ENCODE measurements around the gene LRRC4C.

Gene LRRC4C

GRCh38 chr11:41320653-41321052 lies 138.8 kb downstream of the LRRC4C start:
- DNase-seq = no peak

GRCh38 chr11:41320238-41320637 lies 139.2 kb downstream of the LRRC4C start:
- no peak for DNase-seq

DNA sequence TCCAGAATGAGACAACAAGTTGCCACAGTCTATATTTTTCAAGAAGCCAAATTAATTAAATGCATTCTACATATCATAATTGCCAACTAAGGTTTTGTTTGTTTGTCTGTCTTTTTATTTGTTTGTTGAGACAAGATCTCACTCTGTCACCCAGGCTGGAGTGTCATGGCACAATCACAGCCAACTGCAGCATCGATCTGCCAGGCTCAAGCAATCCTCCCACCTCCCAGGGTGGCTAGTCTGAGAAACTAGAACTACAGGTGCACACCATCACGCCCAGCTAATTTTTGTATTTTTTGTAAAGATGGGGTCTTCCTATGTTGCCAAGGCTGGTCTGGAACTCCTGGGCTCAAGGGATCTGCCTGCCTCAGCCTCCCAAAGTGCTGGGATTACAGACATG lies 140.0 kb downstream of the LRRC4C start:
- DNase-seq = no peak

- no peak for DNase-seq
Observed at GRCh38 chr11:41316751-41317150, 142.7 kb downstream of the LRRC4C start.

DNA sequence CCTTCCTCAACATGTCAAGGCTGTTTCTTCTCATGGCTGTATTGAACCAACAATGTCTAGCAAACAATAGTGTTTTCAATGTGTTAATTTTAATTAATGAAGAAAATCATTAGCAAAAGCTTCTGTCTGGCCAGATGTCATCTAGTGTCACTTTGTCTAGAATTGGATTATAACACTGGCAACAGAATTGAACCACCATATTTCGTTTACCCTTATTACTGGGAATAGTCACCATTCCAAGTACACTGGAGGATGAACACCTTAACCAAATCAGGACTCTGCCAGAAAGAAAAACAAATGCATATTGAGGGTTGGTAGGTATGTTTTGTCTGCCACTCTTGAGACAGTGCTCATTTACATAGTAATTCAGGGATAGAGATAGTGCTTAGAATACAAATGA lies 146.2 kb downstream of the LRRC4C start:
- no peak for DNase-seq

DNA sequence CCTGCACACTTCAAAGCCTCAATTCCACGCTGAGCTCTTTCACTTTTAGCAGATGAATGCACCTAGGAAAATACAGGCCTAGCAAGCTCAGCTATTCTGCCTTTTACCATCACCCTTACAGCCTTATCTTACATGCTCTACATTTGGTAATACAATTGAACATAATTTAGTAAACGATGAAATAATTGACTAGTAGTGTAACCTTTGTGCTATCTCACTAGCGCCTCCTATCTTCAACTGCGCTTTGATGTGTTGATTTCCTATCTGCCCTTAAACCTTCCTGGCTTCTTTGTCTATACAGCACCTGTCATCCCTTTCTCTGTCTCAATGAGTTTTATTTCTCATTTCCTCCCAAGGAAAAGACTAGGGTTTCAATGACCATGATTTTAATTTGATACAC lies 149.7 kb downstream of the LRRC4C start:
- no peak for DNase-seq

DNA sequence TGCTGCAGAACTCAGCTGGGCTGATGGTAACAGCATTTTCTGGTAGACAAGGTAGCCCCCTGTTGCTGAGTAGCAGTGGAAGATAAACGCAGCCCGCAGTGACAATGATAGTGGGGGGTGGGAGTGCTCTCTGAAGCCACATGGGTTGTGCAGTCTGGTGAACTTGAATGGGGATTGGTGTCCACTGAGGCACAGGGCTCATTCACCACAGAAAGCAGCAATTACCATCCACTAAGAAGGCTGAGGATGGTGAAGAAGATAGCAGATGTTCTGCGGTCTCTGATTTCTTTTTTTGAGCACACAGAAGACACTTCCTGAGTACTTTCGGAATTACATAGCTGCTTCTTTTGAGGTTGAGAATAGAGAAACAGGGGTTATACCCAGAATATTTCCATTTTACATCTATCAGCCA lies 150.3 kb downstream of the LRRC4C start:
- no peak for DNase-seq

DNA sequence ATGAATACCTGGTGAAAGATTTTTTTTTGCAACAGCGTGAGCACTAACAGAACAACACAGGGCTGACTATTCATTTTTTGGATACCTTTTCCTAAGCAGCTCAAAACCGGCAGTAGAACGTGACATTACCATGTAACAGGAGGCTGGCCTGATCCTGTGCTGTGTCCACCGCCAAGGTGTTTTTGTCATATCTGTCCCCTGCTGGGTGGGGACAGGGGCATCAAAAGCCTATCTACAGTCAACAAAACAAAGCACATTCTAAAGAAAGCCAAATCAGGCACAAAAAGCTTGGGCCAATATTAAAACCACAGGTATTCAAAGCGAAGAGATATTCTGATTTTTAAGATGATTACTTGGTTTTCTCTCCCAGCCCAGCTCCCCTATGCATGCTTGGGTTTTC lies 151.2 kb downstream of the LRRC4C start:
- no peak for DNase-seq

DNA sequence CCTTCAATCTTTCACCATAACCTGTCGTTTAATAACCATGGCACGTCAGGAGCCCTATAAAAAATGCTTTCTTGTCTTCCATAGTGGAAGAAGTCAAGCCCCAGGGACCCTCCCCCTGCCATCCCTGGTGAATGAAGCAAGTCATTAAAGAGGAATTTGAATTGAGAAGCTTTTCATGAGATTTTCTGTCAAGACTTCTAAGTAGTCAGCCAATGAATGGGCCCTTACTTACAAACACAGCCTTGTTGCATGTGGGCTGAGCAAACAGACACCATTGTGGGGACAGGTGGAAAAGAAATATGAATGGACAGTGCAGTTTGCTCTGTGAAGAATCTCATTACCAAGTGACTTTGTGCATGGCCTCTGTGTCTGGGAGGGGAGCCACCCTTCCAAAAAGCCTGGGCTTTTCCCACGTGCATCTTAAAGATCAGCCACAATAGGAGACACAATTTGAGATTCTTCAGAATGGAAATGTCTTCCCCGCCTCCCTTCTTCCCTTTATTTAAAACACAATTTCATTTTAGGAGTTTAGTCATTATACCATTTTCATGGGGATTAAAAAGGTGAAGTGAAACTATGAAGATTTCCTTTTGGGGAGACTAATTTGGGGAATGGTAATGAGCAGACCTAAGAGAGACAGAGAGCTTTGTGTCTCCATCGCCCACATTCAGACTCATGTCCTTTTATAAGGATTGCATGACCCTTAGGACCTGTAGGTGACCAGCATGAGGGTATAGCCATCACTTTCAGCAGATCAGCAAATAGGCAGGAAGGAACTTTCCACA lies 152.0 kb downstream of the LRRC4C start:
- no peak for DNase-seq

GRCh38 chr11:41306431-41306830 lies 153.0 kb downstream of the LRRC4C start:
- no peak for DNase-seq

DNA sequence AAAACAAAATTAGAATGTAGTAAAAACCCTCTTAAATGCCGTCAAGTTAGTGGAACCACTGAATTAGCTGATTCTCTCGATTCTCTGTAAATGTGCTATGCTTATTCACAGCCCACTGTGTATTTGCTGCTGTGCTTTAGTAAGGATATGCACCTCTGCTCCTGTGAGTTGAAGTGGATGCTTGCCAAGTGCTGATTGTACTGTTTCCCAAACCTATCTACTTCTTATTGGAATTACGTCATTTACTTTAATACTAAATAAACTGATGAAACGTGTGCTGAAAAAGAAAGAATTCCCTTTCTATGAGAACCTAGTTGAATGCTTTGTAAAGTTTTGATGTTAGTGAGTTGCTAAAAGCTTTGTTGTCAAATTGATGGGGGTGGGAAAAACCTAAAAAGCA lies 158.4 kb downstream of the LRRC4C start:
- DNase-seq = no peak

- no peak for DNase-seq
Observed at GRCh38 chr11:41289408-41289807, 170.0 kb downstream of the LRRC4C start.

DNA sequence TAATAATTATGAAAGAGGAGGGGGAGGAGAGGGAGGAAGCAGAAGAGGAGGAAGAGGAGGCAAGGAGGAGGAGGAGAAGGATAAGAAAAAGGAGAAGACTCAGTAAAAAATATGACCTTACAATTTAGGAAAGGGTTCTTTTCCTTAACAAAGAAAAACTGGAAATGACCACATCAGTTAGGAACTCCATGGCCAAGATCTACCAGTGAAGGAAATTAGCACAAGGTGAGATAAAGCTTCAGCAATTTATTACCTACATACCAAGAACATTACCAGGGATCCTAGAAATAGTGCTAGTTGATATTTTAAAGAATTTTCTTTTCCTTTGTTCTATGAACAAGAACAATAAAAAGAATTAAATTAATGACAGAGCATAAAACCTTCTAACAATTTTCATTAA lies 172.7 kb downstream of the LRRC4C start:
- no peak for DNase-seq

DNA sequence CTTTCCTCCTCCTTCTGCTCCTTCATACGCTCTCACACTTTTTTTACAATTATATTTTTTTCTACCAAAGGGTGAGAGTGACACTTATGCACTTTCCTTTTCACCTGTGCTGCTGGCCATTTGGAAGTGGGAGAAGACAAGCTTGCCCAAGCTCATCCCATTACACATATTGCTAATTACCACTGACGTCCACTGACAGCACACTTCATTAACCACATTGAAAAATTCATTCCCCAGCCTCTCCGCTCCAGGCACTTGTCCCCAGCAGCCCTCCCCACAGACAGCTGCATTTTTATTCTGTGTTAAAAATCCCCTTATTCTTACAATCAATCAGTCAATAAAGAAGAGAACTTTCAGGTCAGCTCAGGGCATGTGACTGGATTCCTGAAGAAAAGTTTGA lies 175.1 kb downstream of the LRRC4C start:
- DNase-seq = no peak

DNA sequence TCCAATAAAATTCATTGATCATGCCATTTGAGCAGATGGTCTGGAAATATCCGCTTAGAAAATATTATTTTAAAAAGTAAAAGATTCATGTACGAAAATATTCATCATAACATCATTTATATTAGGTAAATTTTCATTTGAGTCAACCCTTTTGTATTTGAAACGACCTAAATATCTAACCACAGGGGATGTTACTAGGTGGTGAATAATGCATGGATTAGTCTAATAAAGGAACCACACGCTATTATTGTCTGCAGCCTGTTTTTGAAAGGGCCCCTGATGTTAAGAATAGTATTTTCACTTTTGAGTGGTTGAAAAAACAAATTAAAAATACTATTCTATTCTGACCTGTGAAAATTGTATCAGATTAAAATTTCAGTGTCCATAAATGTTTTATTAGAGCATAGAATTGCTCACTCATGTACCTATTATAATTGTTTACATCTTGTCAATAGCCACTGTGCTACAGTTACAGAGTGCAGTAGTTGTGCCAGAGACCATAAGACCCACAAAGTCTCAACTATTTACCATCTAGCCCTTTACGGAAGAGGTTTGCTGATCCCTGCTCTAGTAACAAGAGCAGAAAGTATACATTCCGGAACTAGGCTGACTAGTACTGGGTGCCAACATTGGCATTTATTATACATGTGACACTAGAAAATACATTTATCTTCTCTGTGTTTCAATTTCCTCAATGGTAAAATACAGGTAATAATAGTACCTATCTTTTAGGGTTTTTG lies 176.1 kb downstream of the LRRC4C start:
- DNase-seq = no peak

GRCh38 chr11:41282395-41282794 lies 177.1 kb downstream of the LRRC4C start:
- DNase-seq = no peak

DNA sequence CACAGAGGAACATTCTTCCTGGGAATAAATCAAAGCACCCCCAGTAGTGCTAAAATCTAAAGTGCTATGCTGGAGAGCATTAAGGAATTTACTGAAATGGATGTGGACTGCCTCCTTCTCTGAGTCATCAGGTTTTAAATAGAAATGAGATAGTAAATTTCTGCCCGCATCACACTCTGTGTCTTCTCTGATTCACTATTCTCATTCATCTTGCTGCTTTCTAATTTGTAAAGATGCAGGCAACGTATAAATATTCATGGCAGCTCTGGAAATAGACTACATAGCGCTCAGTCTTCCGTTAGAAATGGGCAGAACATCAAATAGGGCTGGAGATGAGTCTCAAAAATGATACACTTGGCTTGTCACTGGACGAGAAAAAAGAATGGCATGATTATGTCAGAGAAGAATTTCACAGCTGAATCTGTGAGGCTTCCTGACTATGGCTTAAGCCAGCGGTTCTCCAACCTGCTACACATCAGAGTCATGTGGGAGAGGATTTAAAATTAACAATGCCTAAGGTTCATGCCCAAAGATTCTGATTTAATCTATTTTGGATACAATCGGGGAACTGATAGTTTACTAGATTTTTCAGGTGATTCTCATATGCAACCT lies 178.2 kb downstream of the LRRC4C start:
- no peak for DNase-seq

DNA sequence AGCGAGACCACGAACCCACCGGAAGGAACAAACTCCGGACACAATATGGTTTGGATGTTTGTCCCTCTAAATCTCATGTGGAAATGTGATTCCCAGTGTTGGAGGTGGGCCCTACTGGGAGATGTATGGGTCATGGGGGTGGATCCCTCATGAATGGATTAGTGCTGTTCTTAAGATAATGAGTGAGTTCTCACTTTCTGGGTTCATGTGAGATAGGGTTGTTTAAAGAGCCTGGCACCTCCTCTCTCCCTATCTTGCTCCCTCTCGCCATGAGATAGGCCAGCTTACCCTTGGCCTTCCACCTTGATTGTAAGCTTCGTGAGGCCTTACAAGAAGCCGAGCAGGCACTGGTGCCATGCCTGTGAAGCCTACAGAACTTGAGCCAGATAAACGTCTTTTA lies 184.6 kb downstream of the LRRC4C start:
- DNase-seq = no peak

- no peak for DNase-seq
Observed at GRCh38 chr11:41273908-41274307, 185.5 kb downstream of the LRRC4C start.

- no peak for DNase-seq
Observed at GRCh38 chr11:41267451-41267850, 192.0 kb downstream of the LRRC4C start.

GRCh38 chr11:41256041-41256440 lies 203.4 kb downstream of the LRRC4C start:
- DNase-seq = no peak

GRCh38 chr11:41254966-41255365 lies 204.5 kb downstream of the LRRC4C start:
- no peak for DNase-seq

- DNase-seq = no peak
Observed at GRCh38 chr11:41250408-41250935, 209.0 kb downstream of the LRRC4C start.

- DNase-seq = no peak
Observed at GRCh38 chr11:41247621-41248020, 211.8 kb downstream of the LRRC4C start.
